ENCODE measurements around the gene DAPK1.

The DAPK1 gene

GRCh38 chr9:87682085-87682484 lies 184.4 kb downstream of the DAPK1 start:
- peaks cover 0 to 33% (median 17%) of the 10 kb centered on the region in 5 donors for H3K36me3 ChIP-seq (ENCODE audit: control insufficient read depth in 5 of 5, insufficient read depth in 5 of 5, low read length in 5 of 5)
- no peaks in the 10 kb centered on the region for H3K27me3 ChIP-seq (ENCODE audit: control insufficient read depth in 5 of 5, insufficient read depth in 4 of 5, low read length in 5 of 5)
- H3K4me3 ChIP-seq (ENCODE audit: low read depth in 1 of 5, low read length in 5 of 5): no peak overlapping the region
- H3K9ac ChIP-seq (ENCODE audit: low read length in 5 of 5): peak overlapping the region in 1 of 5 donors; percentile 32
- no peak overlapping the region for H3K27ac ChIP-seq (ENCODE audit: low read depth, low read length)
- H3K4me1 ChIP-seq (ENCODE audit: control insufficient read depth in 5 of 5, insufficient read depth in 5 of 5, low read length in 5 of 5): peaks cover 2 to 37% (median 22%) of the 10 kb centered on the region in 5 donors
- no peaks in the 10 kb centered on the region for H3K9me3 ChIP-seq (ENCODE audit: control insufficient read depth in 5 of 5, low read length in 5 of 5)

GRCh38 chr9:87682618-87683017 lies 185.0 kb downstream of the DAPK1 start:
- no peak overlapping the region for H3K4me3 ChIP-seq (ENCODE audit: low read depth in 1 of 5, low read length in 5 of 5)
- peaks cover 0 to 32% (median 19%) of the 10 kb centered on the region in 5 donors for H3K4me1 ChIP-seq (ENCODE audit: control insufficient read depth in 5 of 5, insufficient read depth in 5 of 5, low read length in 5 of 5)
- H3K27ac ChIP-seq (ENCODE audit: low read depth, low read length): no peak overlapping the region
- H3K9ac ChIP-seq (ENCODE audit: low read length in 5 of 5): no peak overlapping the region
- no peaks in the 10 kb centered on the region for H3K9me3 ChIP-seq (ENCODE audit: control insufficient read depth in 5 of 5, low read length in 5 of 5)
- H3K36me3 ChIP-seq (ENCODE audit: control insufficient read depth in 5 of 5, insufficient read depth in 5 of 5, low read length in 5 of 5): peaks cover 0 to 33% (median 18%) of the 10 kb centered on the region in 5 donors
- H3K27me3 ChIP-seq (ENCODE audit: control insufficient read depth in 5 of 5, insufficient read depth in 4 of 5, low read length in 5 of 5): no peaks in the 10 kb centered on the region

GRCh38 chr9:87683751-87684626 lies 186.3 kb downstream of the DAPK1 start:
- Histone ChIP-seq H3K9ac (ENCODE audit: low read length in 5 of 5) (peak overlapping the region in 1 of 5 donors; percentile 20), H3K36me3 (ENCODE audit: control insufficient read depth in 5 of 5, insufficient read depth in 5 of 5, low read length in 5 of 5) (peaks cover 0 to 33% (median 18%) of the 10 kb centered on the region in 5 donors), H3K27ac (ENCODE audit: low read depth, low read length) (no peak overlapping the region), H3K4me3 (ENCODE audit: low read depth in 1 of 5, low read length in 5 of 5) (no peak overlapping the region), H3K27me3 (ENCODE audit: control insufficient read depth in 5 of 5, insufficient read depth in 4 of 5, low read length in 5 of 5) (no peaks in the 10 kb centered on the region), H3K4me1 (ENCODE audit: control insufficient read depth in 5 of 5, insufficient read depth in 5 of 5, low read length in 5 of 5) (peaks cover 0 to 22% (median 18%) of the 10 kb centered on the region in 5 donors), H3K9me3 (ENCODE audit: control insufficient read depth in 5 of 5, low read length in 5 of 5) (no peaks in the 10 kb centered on the region)

- H3K36me3 ChIP-seq (ENCODE audit: control insufficient read depth in 5 of 5, insufficient read depth in 5 of 5, low read length in 5 of 5): peaks cover 0 to 33% (median 18%) of the 10 kb centered on the region in 5 donors
- H3K27ac ChIP-seq (ENCODE audit: low read depth, low read length): peak overlapping the region; percentile 22
- peak overlapping the region in 2 of 5 donors; percentile 1 to 20 for H3K9ac ChIP-seq (ENCODE audit: low read length in 5 of 5)
- H3K9me3 ChIP-seq (ENCODE audit: control insufficient read depth in 5 of 5, low read length in 5 of 5): no peaks in the 10 kb centered on the region
- H3K4me1 ChIP-seq (ENCODE audit: control insufficient read depth in 5 of 5, insufficient read depth in 5 of 5, low read length in 5 of 5): peaks cover 0 to 22% (median 18%) of the 10 kb centered on the region in 5 donors
- H3K27me3 ChIP-seq (ENCODE audit: control insufficient read depth in 5 of 5, insufficient read depth in 4 of 5, low read length in 5 of 5): no peaks in the 10 kb centered on the region
- H3K4me3 ChIP-seq (ENCODE audit: low read depth in 1 of 5, low read length in 5 of 5): no peak overlapping the region
These were observed 187.1 kb downstream of the DAPK1 start for GRCh38 chr9:87684627-87685219.

GRCh38 chr9:87685441-87685840 lies 187.8 kb downstream of the DAPK1 start:
- no peaks in the 10 kb centered on the region for H3K27me3 ChIP-seq (ENCODE audit: control insufficient read depth in 5 of 5, insufficient read depth in 4 of 5, low read length in 5 of 5)
- no peaks in the 10 kb centered on the region for H3K9me3 ChIP-seq (ENCODE audit: control insufficient read depth in 5 of 5, low read length in 5 of 5)
- peaks cover 0 to 33% (median 18%) of the 10 kb centered on the region in 5 donors for H3K36me3 ChIP-seq (ENCODE audit: control insufficient read depth in 5 of 5, insufficient read depth in 5 of 5, low read length in 5 of 5)
- peaks cover 0 to 22% (median 18%) of the 10 kb centered on the region in 5 donors for H3K4me1 ChIP-seq (ENCODE audit: control insufficient read depth in 5 of 5, insufficient read depth in 5 of 5, low read length in 5 of 5)
- H3K27ac ChIP-seq (ENCODE audit: low read depth, low read length): peak overlapping the region; percentile 22
- H3K4me3 ChIP-seq (ENCODE audit: low read depth in 1 of 5, low read length in 5 of 5): peak overlapping the region in 1 of 5 donors; percentile 23
- no peak overlapping the region for H3K9ac ChIP-seq (ENCODE audit: low read length in 5 of 5)

- Histone ChIP-seq H3K36me3 (ENCODE audit: control insufficient read depth in 5 of 5, insufficient read depth in 5 of 5, low read length in 5 of 5) (peaks cover 0 to 33% (median 18%) of the 10 kb centered on the region in 5 donors), H3K9me3 (ENCODE audit: control insufficient read depth in 5 of 5, low read length in 5 of 5) (no peaks in the 10 kb centered on the region), H3K27ac (ENCODE audit: low read depth, low read length) (no peak overlapping the region), H3K4me3 (ENCODE audit: low read depth in 1 of 5, low read length in 5 of 5) (peak overlapping the region in 1 of 5 donors; percentile 1), H3K27me3 (ENCODE audit: control insufficient read depth in 5 of 5, insufficient read depth in 4 of 5, low read length in 5 of 5) (no peaks in the 10 kb centered on the region), H3K4me1 (ENCODE audit: control insufficient read depth in 5 of 5, insufficient read depth in 5 of 5, low read length in 5 of 5) (peaks cover 0 to 22% (median 18%) of the 10 kb centered on the region in 5 donors), H3K9ac (ENCODE audit: low read length in 5 of 5) (no peak overlapping the region)
These were observed 188.3 kb downstream of the DAPK1 start for GRCh38 chr9:87685871-87686519.

GRCh38 chr9:87686520-87687090 lies 188.9 kb downstream of the DAPK1 start:
- no peak overlapping the region for H3K27ac ChIP-seq (ENCODE audit: low read depth, low read length)
- no peak overlapping the region for H3K9ac ChIP-seq (ENCODE audit: low read length in 5 of 5)
- H3K36me3 ChIP-seq (ENCODE audit: control insufficient read depth in 5 of 5, insufficient read depth in 5 of 5, low read length in 5 of 5): peaks cover 0 to 29% (median 15%) of the 10 kb centered on the region in 5 donors
- H3K4me1 ChIP-seq (ENCODE audit: control insufficient read depth in 5 of 5, insufficient read depth in 5 of 5, low read length in 5 of 5): peaks cover 0 to 22% (median 18%) of the 10 kb centered on the region in 5 donors
- H3K27me3 ChIP-seq (ENCODE audit: control insufficient read depth in 5 of 5, insufficient read depth in 4 of 5, low read length in 5 of 5): no peaks in the 10 kb centered on the region
- H3K9me3 ChIP-seq (ENCODE audit: control insufficient read depth in 5 of 5, low read length in 5 of 5): no peaks in the 10 kb centered on the region
- H3K4me3 ChIP-seq (ENCODE audit: low read depth in 1 of 5, low read length in 5 of 5): peak overlapping the region in 1 of 5 donors; percentile 1

GRCh38 chr9:87687207-87687606 lies 189.5 kb downstream of the DAPK1 start:
- Histone ChIP-seq H3K27me3 (ENCODE audit: control insufficient read depth in 5 of 5, insufficient read depth in 4 of 5, low read length in 5 of 5) (no peaks in the 10 kb centered on the region), H3K36me3 (ENCODE audit: control insufficient read depth in 5 of 5, insufficient read depth in 5 of 5, low read length in 5 of 5) (peaks cover 0 to 23% (median 9%) of the 10 kb centered on the region in 5 donors), H3K9me3 (ENCODE audit: control insufficient read depth in 5 of 5, low read length in 5 of 5) (no peaks in the 10 kb centered on the region), H3K4me1 (ENCODE audit: control insufficient read depth in 5 of 5, insufficient read depth in 5 of 5, low read length in 5 of 5) (peaks cover 0 to 22% (median 18%) of the 10 kb centered on the region in 5 donors), H3K27ac (ENCODE audit: low read depth, low read length) (no peak overlapping the region), H3K9ac (ENCODE audit: low read length in 5 of 5) (no peak overlapping the region), H3K4me3 (ENCODE audit: low read depth in 1 of 5, low read length in 5 of 5) (no peak overlapping the region)

GRCh38 chr9:87694236-87694755 lies 196.6 kb downstream of the DAPK1 start:
- Histone ChIP-seq H3K27me3 (ENCODE audit: control insufficient read depth in 5 of 5, insufficient read depth in 4 of 5, low read length in 5 of 5) (no peaks in the 10 kb centered on the region), H3K9me3 (ENCODE audit: control insufficient read depth in 5 of 5, low read length in 5 of 5) (no peaks in the 10 kb centered on the region), H3K4me3 (ENCODE audit: low read depth in 1 of 5, low read length in 5 of 5) (no peak overlapping the region), H3K4me1 (ENCODE audit: control insufficient read depth in 5 of 5, insufficient read depth in 5 of 5, low read length in 5 of 5) (no peaks in the 10 kb centered on the region), H3K9ac (ENCODE audit: low read length in 5 of 5) (no peak overlapping the region), H3K27ac (ENCODE audit: low read depth, low read length) (no peak overlapping the region), H3K36me3 (ENCODE audit: control insufficient read depth in 5 of 5, insufficient read depth in 5 of 5, low read length in 5 of 5) (peaks cover 0 to 42% (median 26%) of the 10 kb centered on the region in 5 donors)
